Endothelial cell of umbilical vein (primary cell): ENCODE data around the gene OR6V1. TPM values are rescaled to one million over a fixed set of nuclear protein-coding genes. Genes with fewer than 3 reads are reported as not detected.

Source experiments
- polyA plus RNA-seq, 4 experiments: library from polyadenylated mRNA; depleted of rRNA in 3 of 4; stranded (reverse) in 3 of 4; unstranded in 1 of 4; fragments of >200 nt; gene quantifications; 2 replicates each; pipeline versions ENCODE4 v1.2.1 to v1.2.3, GENCODE V29; 2011 to 2012; ENCODE audit warnings: missing spikeins in 1 of 4
- total RNA-seq: library from RNA; stranded (reverse); gene quantifications from 2 replicates; pipeline ENCODE4 v1.2.3, GENCODE V29; 2021

OR6V1 gene
- total and polyA plus RNA-seq, 2 donors (not counting 3 experiments of a cell fraction or from before 2014, with no cell fraction given), result not detected

Other genes with a start within 250 kb of the OR6V1 start
- 2.9 TPM in 2 replicates for gene EPHB6, start 197.3 kb upstream of the OR6V1 start, total RNA-seq
- gene EPHB6, start 197.3 kb upstream of the OR6V1 start, polyA plus RNA-seq, result 0.62 and 0.86 TPM in 2 replicates
- not detected in 2 replicates for gene TRPV6, start 166.6 kb upstream of the OR6V1 start, total RNA-seq
- gene TRPV6, start 166.6 kb upstream of the OR6V1 start, polyA plus RNA-seq, result not detected in 2 replicates
- gene TRPV5, start 118.6 kb upstream of the OR6V1 start, total RNA-seq, result not detected in 2 replicates
- not detected in 2 replicates for gene TRPV5, start 118.6 kb upstream of the OR6V1 start, polyA plus RNA-seq
- not detected in 2 replicates for gene LLCFC1, start 112.9 kb upstream of the OR6V1 start, total RNA-seq
- gene LLCFC1, start 112.9 kb upstream of the OR6V1 start, polyA plus RNA-seq, result not detected in 2 replicates
- 0.23 and 1.2 TPM in 2 replicates for gene KEL, start 90.0 kb upstream of the OR6V1 start, total RNA-seq
- 0.13 and 0.30 TPM in 2 replicates for gene KEL, start 90.0 kb upstream of the OR6V1 start, polyA plus RNA-seq
- gene OR9A2, start 25.2 kb upstream of the OR6V1 start, total RNA-seq, result not detected in 2 replicates
- gene OR9A2, start 25.2 kb upstream of the OR6V1 start, polyA plus RNA-seq, result not detected in 2 replicates
- gene PIP, start 79.7 kb downstream of the OR6V1 start, total RNA-seq, result not detected in 2 replicates
- not detected in 2 replicates for gene PIP, start 79.7 kb downstream of the OR6V1 start, polyA plus RNA-seq
- not detected in 2 replicates for gene TAS2R39, start 131.1 kb downstream of the OR6V1 start, total RNA-seq
- not detected in 2 replicates for gene TAS2R39, start 131.1 kb downstream of the OR6V1 start, polyA plus RNA-seq
- gene TAS2R40, start 169.7 kb downstream of the OR6V1 start, total RNA-seq, result not detected in 2 replicates
- gene TAS2R40, start 169.7 kb downstream of the OR6V1 start, polyA plus RNA-seq, result not detected in 2 replicates
- gene GSTK1, start 211.1 kb downstream of the OR6V1 start, total RNA-seq, result 99.4 and 119 TPM in 2 replicates
- gene GSTK1, start 211.1 kb downstream of the OR6V1 start, polyA plus RNA-seq, result 126 and 132 TPM in 2 replicates
- gene TMEM139, start 232.6 kb downstream of the OR6V1 start, total RNA-seq, result not detected in 2 replicates
- gene TMEM139, start 232.6 kb downstream of the OR6V1 start, polyA plus RNA-seq, result 0.32 and 0.37 TPM in 2 replicates
- 57.9 and 61.7 TPM in 2 replicates for gene CASP2, start 236.0 kb downstream of the OR6V1 start, total RNA-seq
- gene CASP2, start 236.0 kb downstream of the OR6V1 start, polyA plus RNA-seq, result 31.8 and 36.3 TPM in 2 replicates